Spinal cord (tissue), 10 donors: ENCODE measurements around the gene THTPA. TPM values are rescaled to one million over a fixed set of nuclear protein-coding genes. Genes with fewer than 3 reads are reported as not detected.

ENCODE experiments used
- DNase-seq, 6 donors: peaks; one replicate each; pipeline versions ENCODE4 v3.0.0 to v3.0.0-alpha.2; 2013 to 2015; ENCODE audit warnings: low spot score in 6 of 6, low read depth in 4 of 6
- H3K27ac ChIP-seq: one replicate; pipeline ENCODE4 v1.5.1; 2013; ENCODE audit warnings: low read depth, low read length, control low read depth
- H3K27me3 ChIP-seq: one replicate; pipeline ENCODE4 v1.6.1; 2013; ENCODE audit warnings: low read length; ENCODE audit not compliant: control insufficient read depth, insufficient read depth
- H3K36me3 ChIP-seq: one replicate; pipeline ENCODE4 v1.6.1; 2013; ENCODE audit warnings: low read length; ENCODE audit not compliant: control insufficient read depth, insufficient read depth
- H3K4me1 ChIP-seq: one replicate; pipeline ENCODE4 v1.6.1; 2013; ENCODE audit warnings: low read length; ENCODE audit not compliant: control insufficient read depth, insufficient read depth
- H3K4me3 ChIP-seq: one replicate; pipeline ENCODE4 v1.5.1; 2013; ENCODE audit warnings: low read depth, low read length, control low read depth
- H3K9me3 ChIP-seq: one replicate; pipeline ENCODE4 v1.6.1; 2013; ENCODE audit warnings: low read length; ENCODE audit not compliant: control insufficient read depth, insufficient read depth
- WGBS: methylation state at CpG from one replicate; pipeline ENCODE4 v1.1.5; 2013; ENCODE audit warnings: missing lambda C conversion rate; ENCODE audit not compliant: insufficient coverage; 5-methylcytosine and 5-hydroxymethylcytosine counted together
- polyA plus RNA-seq, 2 donors: library from polyadenylated mRNA; unstranded; fragments of 120-200 nt; gene quantifications; one replicate each; pipeline ENCODE4 v1.2.1, GENCODE V29; 2013; ENCODE audit not compliant: insufficient read length in 2 of 2
- total RNA-seq, 2 donors: library from RNA; depleted of rRNA in 1 of 2; stranded (reverse); fragments of 120-200 nt in 1 of 2; fragments of >200 nt in 1 of 2; gene quantifications; one replicate each; pipeline versions ENCODE4 v1.2.3 to v1.2.4, GENCODE V29; 2013 to 2014
- donor health status: healthy.

THTPA gene
- total and polyA plus RNA-seq, 4 donors = 15.1 to 36.7 (median 26.0) TPM

DNA sequence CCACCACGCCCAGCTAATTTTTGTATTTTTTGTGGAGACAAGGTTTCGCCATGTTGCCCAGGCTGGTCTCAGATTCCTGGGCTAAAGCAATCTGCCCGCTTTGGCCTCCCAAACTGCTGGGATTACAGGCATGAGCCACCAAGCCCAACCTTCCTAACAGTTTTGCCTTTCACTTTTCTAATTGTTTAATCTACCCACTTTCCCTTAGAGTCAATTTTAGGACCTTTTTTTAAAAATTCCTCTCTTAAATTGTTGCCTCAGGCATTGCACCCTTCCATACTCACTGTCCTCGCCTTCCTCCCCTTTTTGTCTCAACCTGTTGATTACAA lies 16.0 kb upstream of the THTPA start:
- Histone ChIP-seq H3K9me3 (no peaks in the 10 kb centered on the region), H3K36me3 (peaks cover 32% of the 10 kb centered on the region), H3K4me1 (peaks cover 37% of the 10 kb centered on the region), H3K27ac (no peak overlapping the region), H3K27me3 (no peaks in the 10 kb centered on the region), H3K4me3 (no peak overlapping the region)
- WGBS = 91% methylated on average over 3 of the region's 4 CpGs
- DNase-seq = no peak

DNA sequence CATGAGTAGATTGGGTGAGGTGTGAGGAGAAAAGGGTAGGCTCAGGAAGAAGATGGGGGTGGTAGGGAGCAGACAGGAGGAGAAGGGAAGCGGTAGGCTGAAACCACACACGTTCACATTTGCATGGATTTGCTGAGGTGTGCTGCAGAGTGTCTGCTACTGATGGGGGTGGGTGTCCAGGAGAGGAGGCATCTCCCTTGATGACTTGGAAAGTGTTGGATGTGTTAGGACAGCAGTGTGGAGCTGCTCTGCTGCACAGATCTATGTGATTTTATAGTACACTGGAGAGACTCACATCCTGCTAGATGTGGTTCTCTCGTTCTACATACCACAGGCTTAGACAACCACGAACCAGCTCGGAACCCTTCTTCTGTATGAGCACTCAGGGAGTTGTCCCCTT lies 13.8 kb upstream of the THTPA start:
- Histone ChIP-seq H3K27me3 (no peaks in the 10 kb centered on the region), H3K27ac (no peak overlapping the region), H3K9me3 (no peaks in the 10 kb centered on the region), H3K36me3 (peaks cover 25% of the 10 kb centered on the region), H3K4me1 (peaks cover 46% of the 10 kb centered on the region), H3K4me3 (no peak overlapping the region)
- no peak for DNase-seq
- 83% methylated on average over 5 of the region's 5 CpGs for WGBS

GRCh38 chr14:23543403-23543802 lies 12.7 kb upstream of the THTPA start:
- no peak for DNase-seq
- peaks cover 23% of the 10 kb centered on the region for H3K36me3 ChIP-seq
- no peak overlapping the region for H3K27ac ChIP-seq
- WGBS = 95% methylated on average over 3 of the region's 5 CpGs
- H3K9me3 ChIP-seq = no peaks in the 10 kb centered on the region
- H3K4me3 ChIP-seq = no peak overlapping the region
- peaks cover 48% of the 10 kb centered on the region for H3K4me1 ChIP-seq
- no peaks in the 10 kb centered on the region for H3K27me3 ChIP-seq

DNA sequence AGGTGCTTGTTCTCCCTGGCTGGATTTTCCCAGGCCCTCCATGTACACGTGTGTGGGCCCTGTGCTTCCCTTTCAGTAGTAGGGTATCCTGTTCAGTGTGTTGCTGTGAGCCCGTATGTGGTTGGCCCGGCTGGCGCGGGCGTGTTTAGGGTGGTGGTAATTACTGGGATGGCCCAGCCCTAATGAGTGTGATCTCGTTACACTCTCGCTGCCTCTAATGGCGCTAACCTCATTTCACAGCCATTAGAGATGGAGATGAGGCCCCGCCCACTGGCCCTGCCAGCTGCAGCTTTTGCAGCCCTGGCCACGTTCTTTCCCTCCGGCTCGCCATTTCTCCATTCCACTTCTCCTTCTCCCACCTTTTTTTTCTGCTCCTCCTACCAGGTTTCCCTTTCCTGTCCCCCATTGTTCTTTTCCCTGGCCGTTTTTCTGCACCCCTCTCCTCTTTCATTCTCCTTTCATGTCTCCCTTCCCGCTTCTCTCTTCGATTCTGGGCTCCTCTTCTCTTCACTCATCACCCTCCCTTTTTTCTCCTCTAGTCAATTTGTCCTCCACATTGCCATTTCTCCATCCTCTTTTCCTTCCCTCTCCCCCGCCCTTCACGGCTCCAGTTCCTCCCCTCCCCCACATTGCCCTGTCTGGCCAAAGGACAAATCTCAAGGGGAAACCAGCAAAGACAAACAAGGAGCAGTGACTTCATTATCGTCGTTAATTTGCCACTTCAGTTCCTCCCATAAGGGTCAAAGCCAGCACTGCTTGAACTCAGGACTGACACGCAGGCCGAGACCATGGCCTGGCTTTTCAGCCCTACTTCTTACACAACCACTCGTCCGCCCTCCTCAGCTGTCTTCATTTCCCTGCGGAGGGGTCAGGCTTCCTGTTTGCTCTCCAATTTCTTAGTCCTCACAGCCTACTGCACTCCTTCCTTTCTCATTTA lies 11.3 kb upstream of the THTPA start:
- no peaks in the 10 kb centered on the region for H3K27me3 ChIP-seq
- WGBS = 16% methylated on average over 21 of the region's 25 CpGs
- H3K4me3 ChIP-seq = no peak overlapping the region
- peaks cover 36% of the 10 kb centered on the region for H3K4me1 ChIP-seq
- H3K27ac ChIP-seq = peak overlapping the region; percentile 45
- H3K36me3 ChIP-seq = peaks cover 23% of the 10 kb centered on the region
- peak in 2 of 6 donors; percentile 81 to 93 for DNase-seq
- no peaks in the 10 kb centered on the region for H3K9me3 ChIP-seq

- Histone ChIP-seq H3K27me3 (no peaks in the 10 kb centered on the region), H3K4me1 (peaks cover 43% of the 10 kb centered on the region), H3K36me3 (peaks cover 23% of the 10 kb centered on the region), H3K27ac (no peak overlapping the region), H3K4me3 (no peak overlapping the region), H3K9me3 (no peaks in the 10 kb centered on the region)
- WGBS = 63% methylated on average over 2 of the region's 4 CpGs
- DNase-seq = no peak
Measured at GRCh38 chr14:23545740-23546365, 10.2 kb upstream of the THTPA start.

DNA sequence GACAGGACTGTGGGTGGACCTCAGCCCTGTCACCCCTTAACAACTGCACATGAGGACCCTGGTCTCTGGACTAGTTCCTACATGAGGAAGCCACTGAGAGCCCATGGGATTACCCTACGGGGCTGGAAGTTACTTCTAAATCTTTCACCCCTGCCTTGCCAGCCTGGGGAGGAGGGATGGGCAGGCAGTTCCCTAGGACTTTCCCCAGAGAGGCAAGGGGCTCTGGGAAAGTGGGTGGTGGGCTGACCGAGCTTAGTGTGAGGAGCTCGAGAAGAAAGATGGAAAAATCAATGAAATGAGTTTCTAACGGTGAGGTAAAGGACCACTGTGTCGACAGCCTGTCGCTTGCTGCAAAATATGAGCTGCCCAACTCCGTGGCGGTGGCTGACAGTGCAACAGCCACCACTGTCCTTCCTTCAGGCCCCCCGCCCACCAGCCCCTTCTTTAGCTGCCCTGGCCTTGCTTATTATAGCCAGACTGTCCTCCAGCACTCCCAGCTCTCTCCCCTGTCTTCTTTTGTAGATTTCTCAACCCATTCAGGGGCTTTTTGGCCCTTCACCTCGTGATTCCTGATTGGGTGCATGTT lies 9.5 kb upstream of the THTPA start:
- Histone ChIP-seq H3K9me3 (no peaks in the 10 kb centered on the region), H3K4me3 (no peak overlapping the region), H3K4me1 (peaks cover 45% of the 10 kb centered on the region), H3K27ac (no peak overlapping the region), H3K36me3 (peaks cover 23% of the 10 kb centered on the region), H3K27me3 (no peaks in the 10 kb centered on the region)
- 80% methylated on average over 8 of the region's 10 CpGs for WGBS
- DNase-seq = no peak

GRCh38 chr14:23547924-23548323 lies 8.1 kb upstream of the THTPA start:
- no peak overlapping the region for H3K4me3 ChIP-seq
- WGBS = 53% methylated on average over 2 of the region's 2 CpGs
- H3K4me1 ChIP-seq = peaks cover 54% of the 10 kb centered on the region

GRCh38 chr14:23548351-23549318 lies 7.4 kb upstream of the THTPA start:
- Histone ChIP-seq H3K27ac (peak overlapping the region; percentile 57), H3K4me3 (no peak overlapping the region), H3K4me1 (peaks cover 54% of the 10 kb centered on the region), H3K27me3 (no peaks in the 10 kb centered on the region), H3K9me3 (no peaks in the 10 kb centered on the region), H3K36me3 (peaks cover 7% of the 10 kb centered on the region)
- peak in 2 of 6 donors; percentile 44 to 78 for DNase-seq
- WGBS = 31% methylated on average over 17 of the region's 18 CpGs

More at GRCh38 chr14:23547924-23548323, 8.1 kb upstream of the THTPA start:
- Histone ChIP-seq H3K9me3 (no peaks in the 10 kb centered on the region), H3K36me3 (peaks cover 11% of the 10 kb centered on the region), H3K27me3 (no peaks in the 10 kb centered on the region), H3K27ac (peak overlapping the region; percentile 47)
- DNase-seq = no peak
